ENCODE data around the gene TBC1D22A.

DNA sequence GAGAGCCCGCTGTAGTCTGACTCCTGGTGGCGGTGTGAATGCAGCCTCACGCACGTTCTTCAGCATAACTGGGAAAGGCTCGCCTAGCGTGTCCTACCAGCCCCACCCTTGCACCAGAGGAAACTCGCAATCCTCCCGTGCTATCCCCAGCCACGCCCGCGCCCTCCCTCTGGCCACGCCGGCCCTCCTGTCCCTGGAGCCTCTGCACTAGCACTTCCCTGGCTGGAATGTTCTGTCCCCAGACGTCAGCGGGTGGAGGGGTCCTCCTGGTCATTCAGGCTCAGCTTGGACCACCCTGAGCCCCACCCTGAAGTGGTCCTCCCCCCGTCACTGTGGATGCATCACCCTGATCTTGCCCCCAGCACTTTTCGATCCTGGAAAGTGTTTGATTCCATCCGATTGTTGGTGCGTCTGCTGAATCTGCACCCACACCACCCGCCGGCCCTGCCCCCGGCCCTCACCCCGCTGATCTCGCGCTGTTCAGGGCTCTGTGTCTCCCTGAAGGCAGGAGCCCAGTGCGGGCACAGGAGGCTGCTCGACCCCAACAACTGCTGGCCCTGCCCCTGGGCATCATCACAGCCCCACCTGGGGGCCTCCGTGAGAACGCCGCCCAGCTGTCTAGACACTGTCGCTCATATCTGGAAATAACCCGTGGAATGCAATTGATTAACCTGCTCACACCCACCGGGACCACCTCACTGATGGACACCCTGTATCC, 437.0 kb downstream of the TBC1D22A start:
- TF ChIP-seq, protein P1, sequence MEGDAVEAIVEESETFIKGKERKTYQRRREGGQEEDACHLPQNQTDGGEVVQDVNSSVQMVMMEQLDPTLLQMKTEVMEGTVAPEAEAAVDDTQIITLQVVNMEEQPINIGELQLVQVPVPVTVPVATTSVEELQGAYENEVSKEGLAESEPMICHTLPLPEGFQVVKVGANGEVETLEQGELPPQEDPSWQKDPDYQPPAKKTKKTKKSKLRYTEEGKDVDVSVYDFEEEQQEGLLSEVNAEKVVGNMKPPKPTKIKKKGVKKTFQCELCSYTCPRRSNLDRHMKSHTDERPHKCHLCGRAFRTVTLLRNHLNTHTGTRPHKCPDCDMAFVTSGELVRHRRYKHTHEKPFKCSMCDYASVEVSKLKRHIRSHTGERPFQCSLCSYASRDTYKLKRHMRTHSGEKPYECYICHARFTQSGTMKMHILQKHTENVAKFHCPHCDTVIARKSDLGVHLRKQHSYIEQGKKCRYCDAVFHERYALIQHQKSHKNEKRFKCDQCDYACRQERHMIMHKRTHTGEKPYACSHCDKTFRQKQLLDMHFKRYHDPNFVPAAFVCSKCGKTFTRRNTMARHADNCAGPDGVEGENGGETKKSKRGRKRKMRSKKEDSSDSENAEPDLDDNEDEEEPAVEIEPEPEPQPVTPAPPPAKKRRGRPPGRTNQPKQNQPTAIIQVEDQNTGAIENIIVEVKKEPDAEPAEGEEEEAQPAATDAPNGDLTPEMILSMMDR (IDR thresholded peaks at IDR 0.05 in 4 of 5, conservative IDR thresholded peaks at IDR 0.05 in 1 of 5): no peak
- TF ChIP-seq POLR2A (IDR thresholded peaks at IDR 0.05): no peak

Data from gastrocnemius medialis (tissue), 4 donors.